Activated CD4-positive, alpha-beta T cell treated with anti-CD3 and anti-CD28 coated beads, Interleukin-2, amount 10 ng/mL, durations not matched to agents 7 days and 5 days (primary cell): ENCODE measurements around the gene TRAPPC12. TPM values are rescaled to one million over a fixed set of nuclear protein-coding genes. Genes with fewer than 3 reads are reported as not detected.

Experiments used
- CTCF ChIA-PET: fragments of 350-600 bp; sonication (Branson Sonifier 250); formaldehyde crosslinking; loops from one replicate; lab custom pipeline; 2021; ENCODE audit warnings: antibody characterized with exemption; lab: Charles Lee
- POLR2A ChIA-PET: fragments of 350-600 bp; sonication (Branson Sonifier 250); formaldehyde crosslinking; loops from one replicate; lab custom pipeline; 2021; ENCODE audit warnings: antibody characterized with exemption; lab: Charles Lee
- DNase-seq: peaks from one replicate; pipeline ENCODE4 v3.0.0-alpha.2; 2020
- H3K27ac Mint-ChIP-seq: one replicate; pipeline ENCODE4 v1.8.0; 2021; ENCODE audit warnings: mild to moderate bottlenecking, moderate library complexity, mixed read lengths
- H3K27me3 Mint-ChIP-seq: one replicate; pipeline ENCODE4 v1.8.0; 2021; ENCODE audit warnings: mixed read lengths
- H3K36me3 Mint-ChIP-seq: one replicate; pipeline ENCODE4 v1.8.0; 2021; ENCODE audit warnings: low read depth, mixed read lengths
- H3K4me1 Mint-ChIP-seq: one replicate; pipeline ENCODE4 v1.8.0; 2021; ENCODE audit warnings: mixed read lengths
- H3K4me3 Mint-ChIP-seq: one replicate; pipeline ENCODE4 v1.8.0; 2021; ENCODE audit warnings: mild to moderate bottlenecking, moderate library complexity, mixed read lengths
- H3K9me3 Mint-ChIP-seq: one replicate; pipeline ENCODE4 v1.8.0; 2021; ENCODE audit warnings: mixed read lengths
- total RNA-seq, 2 experiments: library from RNA; stranded (reverse); gene quantifications; one replicate each; pipeline ENCODE4 v1.2.3, GENCODE V29; 2021

Gene TRAPPC12
- total RNA-seq, 2 experiments from 2014 or later = 84.0 to 88.0 TPM

DNA sequence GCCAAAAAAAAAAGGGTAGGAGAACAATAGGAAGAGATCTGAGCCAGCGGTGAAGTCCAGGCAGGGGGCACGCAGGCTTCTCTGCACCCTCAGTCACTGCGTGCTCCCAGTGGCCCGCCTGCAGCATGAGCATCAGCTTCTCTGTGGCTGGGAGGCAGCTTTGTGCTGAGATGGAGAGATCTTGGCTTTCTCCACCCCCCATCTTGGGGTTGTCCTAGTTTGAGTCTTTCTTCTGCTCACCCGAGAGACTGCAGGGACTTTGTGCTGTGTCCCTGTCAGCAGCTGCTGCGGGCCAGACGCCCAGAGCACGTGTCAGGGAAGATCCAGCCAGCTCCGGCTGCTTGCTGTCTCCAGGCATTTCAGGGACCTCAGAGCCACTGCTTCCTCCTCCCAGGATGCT lies 20.3 kb downstream of the TRAPPC12 start:
- ChIA-PET POLR2A (no interaction called here), CTCF (interaction anchor here (1.0 kb wide), 1 partner anchor 23 kb away, joined by 3 read pairs; no protein-coding TSS in a partner anchor)
- Mint-ChIP-seq H3K4me1 (peaks cover 2% of the 10 kb centered on the region), H3K27ac (no peak overlapping the region), H3K36me3 (peaks cover 56% of the 10 kb centered on the region), H3K9me3 (peaks cover 18% of the 10 kb centered on the region), H3K27me3 (no peaks in the 10 kb centered on the region), H3K4me3 (no peak overlapping the region)
- no peak for DNase-seq

DNA sequence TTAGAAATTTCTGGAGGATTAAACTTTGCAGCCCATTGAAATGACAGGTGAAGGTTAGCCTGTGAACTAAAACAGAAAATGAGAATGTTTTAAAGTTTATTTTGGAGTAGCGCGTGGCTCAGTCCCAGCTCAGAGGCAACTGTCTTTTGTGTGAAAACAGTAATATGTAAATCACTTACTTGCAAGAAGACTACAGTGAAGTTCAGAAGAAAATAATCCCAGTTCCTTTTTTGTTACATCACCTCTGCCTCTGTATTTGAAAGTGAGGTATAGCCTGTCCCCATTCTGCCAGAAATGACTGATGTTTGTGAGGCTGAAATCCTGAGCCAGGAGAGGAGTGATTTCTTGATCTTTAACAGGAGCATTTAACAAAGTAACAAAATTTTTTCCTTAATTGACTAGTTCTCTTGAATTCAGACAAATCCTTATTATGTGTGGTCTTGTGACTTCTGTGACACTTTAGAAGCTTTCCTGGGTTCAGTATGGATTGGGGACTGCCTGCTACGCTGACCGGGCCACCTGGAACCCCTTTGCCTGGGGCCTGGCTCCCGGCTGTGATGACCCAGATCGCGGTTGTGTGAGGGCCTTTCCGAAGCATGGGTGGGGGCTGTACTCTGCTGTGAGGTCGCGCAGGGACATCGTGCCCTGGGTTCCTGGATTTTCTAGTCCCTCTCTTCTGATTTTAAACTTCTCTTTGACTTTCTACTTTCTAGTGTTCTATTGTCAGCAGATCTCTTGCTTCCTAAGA lies 24.3 kb downstream of the TRAPPC12 start:
- H3K27ac Mint-ChIP-seq = no peak overlapping the region
- no peak for DNase-seq
- H3K27me3 Mint-ChIP-seq = no peaks in the 10 kb centered on the region
- no peak overlapping the region for H3K4me3 Mint-ChIP-seq
- peaks cover 22% of the 10 kb centered on the region for H3K36me3 Mint-ChIP-seq
- ChIA-PET CTCF (interaction anchor here (1.0 kb wide), 2 partner anchors 13 to 21 kb away, joined by 4 to 6 read pairs; no protein-coding TSS in a partner anchor), POLR2A (no interaction called here)
- H3K9me3 Mint-ChIP-seq = no peaks in the 10 kb centered on the region
- H3K4me1 Mint-ChIP-seq = peaks cover 2% of the 10 kb centered on the region

DNA sequence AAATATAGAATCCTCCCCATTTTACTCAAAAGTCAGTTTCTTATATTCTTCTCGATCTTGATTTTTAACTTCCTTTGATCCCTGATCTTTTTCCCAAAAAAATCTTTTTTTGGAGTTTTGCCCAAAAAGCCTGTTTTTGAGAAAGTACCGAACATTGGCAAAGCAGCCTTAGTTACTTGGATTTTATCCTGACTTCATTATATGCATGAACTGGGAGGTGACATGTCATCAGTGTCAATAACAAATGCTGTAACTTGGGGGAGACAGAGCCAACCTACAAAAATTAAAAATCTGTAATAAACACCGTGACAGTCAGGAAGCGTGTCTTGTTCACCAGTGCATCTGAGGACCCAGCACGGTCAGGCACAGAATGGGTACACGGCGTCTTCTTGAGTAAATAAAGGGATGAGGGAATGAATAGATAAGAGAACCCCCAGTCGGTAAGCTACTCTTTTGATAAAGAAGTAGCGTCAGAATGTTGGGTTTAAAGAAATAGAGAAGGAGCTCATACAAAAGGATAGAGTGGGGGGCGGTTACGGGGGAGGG lies 24.9 kb downstream of the TRAPPC12 start:
- no peak overlapping the region for H3K4me3 Mint-ChIP-seq

DNA sequence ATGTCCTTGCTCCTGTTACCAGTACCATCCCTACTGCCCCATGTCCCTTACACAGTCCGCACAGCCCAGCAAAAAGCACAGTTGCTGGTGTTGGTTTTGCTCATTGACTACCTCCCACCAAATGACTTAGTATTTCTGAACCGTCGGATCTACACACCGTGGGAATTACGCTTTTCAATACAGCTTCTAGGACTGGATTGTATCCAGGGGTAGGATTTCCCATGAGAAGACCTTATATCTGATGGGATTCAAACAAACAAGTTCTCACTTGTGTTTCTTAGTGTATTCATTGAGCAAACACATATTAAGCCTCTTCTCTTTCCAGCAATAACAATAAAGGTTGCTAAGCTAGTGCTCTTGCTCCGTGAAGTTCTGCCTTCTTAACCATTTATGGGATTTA lies 25.8 kb downstream of the TRAPPC12 start:
- ChIA-PET CTCF (interaction anchor here (1.2 kb wide), 1 partner anchor 9 kb away, joined by 3 read pairs; no protein-coding TSS in a partner anchor), POLR2A (no interaction called here)
- no peaks in the 10 kb centered on the region for H3K4me1 Mint-ChIP-seq
- DNase-seq = no peak
- no peaks in the 10 kb centered on the region for H3K27me3 Mint-ChIP-seq
- no peak overlapping the region for H3K27ac Mint-ChIP-seq
- no peaks in the 10 kb centered on the region for H3K9me3 Mint-ChIP-seq
- H3K36me3 Mint-ChIP-seq = peaks cover 22% of the 10 kb centered on the region
- H3K4me3 Mint-ChIP-seq = no peak overlapping the region

More for the DNA sequence above, 24.9 kb downstream of the TRAPPC12 start:
- no peaks in the 10 kb centered on the region for H3K9me3 Mint-ChIP-seq
- ChIA-PET POLR2A (no interaction called here), CTCF (interaction anchor here (1.0 kb wide), 1 partner anchor 12 kb away, joined by 6 read pairs; no protein-coding TSS in a partner anchor)
- H3K36me3 Mint-ChIP-seq = peaks cover 22% of the 10 kb centered on the region
- no peak overlapping the region for H3K27ac Mint-ChIP-seq
- H3K4me1 Mint-ChIP-seq = no peaks in the 10 kb centered on the region
- DNase-seq = no peak
- H3K27me3 Mint-ChIP-seq = no peaks in the 10 kb centered on the region

DNA sequence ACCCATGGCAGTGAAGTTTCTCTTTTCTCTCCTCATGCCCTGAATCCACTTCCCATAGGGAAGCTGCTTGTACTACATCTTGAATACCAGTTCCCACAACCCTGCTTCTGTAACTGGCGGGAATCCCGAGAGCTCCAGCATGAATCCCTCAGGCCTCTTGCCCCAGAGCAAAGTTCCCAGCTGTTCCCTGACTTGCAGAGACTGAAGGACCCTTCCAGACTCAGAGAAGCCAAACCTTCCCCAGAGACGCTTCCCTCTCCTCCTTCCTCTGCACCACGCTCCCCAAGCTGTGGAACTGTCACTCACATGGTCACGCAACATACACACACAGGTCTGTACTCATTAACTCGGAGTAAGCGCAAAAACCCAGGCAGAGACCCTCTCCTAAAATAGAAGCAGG lies 26.4 kb downstream of the TRAPPC12 start:
- Mint-ChIP-seq H3K4me3 (no peak overlapping the region), H3K9me3 (no peaks in the 10 kb centered on the region), H3K27ac (no peak overlapping the region), H3K4me1 (no peaks in the 10 kb centered on the region), H3K27me3 (no peaks in the 10 kb centered on the region), H3K36me3 (peaks cover 22% of the 10 kb centered on the region)
- POLR2A ChIA-PET = no interaction called here
- CTCF ChIA-PET = interaction anchor here (0.9 to 1.2 kb wide), 2 partner anchors 9 to 29 kb away, joined by 3 read pairs; no protein-coding TSS in a partner anchor
- no peak for DNase-seq

DNA sequence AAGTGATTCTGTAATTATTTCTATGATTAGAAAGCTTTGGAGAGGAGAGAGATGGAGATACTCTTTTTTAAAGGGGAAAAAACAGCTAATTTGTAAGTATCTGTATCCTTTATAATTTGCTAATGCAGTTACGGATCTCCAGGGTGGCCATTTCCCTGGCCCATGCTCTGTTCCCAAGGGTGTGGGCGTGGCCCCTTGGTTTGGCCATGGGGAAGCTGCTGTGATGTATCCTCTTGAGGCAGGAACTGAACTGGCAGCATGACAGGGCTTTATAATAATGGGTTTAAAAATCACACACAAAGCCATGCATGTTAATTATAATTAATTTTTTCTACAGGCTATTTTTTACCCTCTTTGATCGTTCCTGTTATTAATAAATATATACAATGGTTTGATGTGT lies 27.0 kb downstream of the TRAPPC12 start:
- ChIA-PET CTCF (interaction anchor here (0.9 to 1.2 kb wide), 2 partner anchors 10 to 30 kb away, joined by 3 read pairs; no protein-coding TSS in a partner anchor), POLR2A (no interaction called here)
- no peak overlapping the region for H3K4me3 Mint-ChIP-seq
- no peaks in the 10 kb centered on the region for H3K4me1 Mint-ChIP-seq
- H3K9me3 Mint-ChIP-seq = no peaks in the 10 kb centered on the region
- no peak for DNase-seq
- H3K27ac Mint-ChIP-seq = no peak overlapping the region
- H3K36me3 Mint-ChIP-seq = peaks cover 22% of the 10 kb centered on the region
- H3K27me3 Mint-ChIP-seq = no peaks in the 10 kb centered on the region

DNA sequence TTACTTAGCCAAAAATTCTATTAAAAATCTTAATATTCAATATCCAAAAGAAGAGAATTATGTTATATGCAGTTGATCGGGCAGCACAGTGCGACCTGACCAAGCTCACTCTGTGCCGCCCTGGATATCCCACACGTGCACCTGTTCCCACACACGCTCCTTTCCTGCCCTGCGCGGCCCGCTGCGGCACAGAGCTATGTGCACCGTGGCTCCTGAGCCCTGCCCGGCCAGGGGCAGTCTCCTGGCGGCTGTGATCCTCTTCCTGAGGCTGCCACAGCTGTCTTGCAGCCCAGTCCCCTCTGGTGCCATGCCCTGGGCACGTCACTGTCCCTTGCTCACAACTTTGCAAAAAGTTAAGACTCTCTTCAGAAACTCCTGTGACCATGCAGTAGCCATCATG lies 29.3 kb downstream of the TRAPPC12 start:
- ChIA-PET CTCF (no interaction called here), POLR2A (no interaction called here)
- Mint-ChIP-seq H3K36me3 (peaks cover 9% of the 10 kb centered on the region), H3K4me3 (no peak overlapping the region), H3K27ac (no peak overlapping the region), H3K27me3 (no peaks in the 10 kb centered on the region), H3K4me1 (no peaks in the 10 kb centered on the region), H3K9me3 (no peaks in the 10 kb centered on the region)
- no peak for DNase-seq

DNA sequence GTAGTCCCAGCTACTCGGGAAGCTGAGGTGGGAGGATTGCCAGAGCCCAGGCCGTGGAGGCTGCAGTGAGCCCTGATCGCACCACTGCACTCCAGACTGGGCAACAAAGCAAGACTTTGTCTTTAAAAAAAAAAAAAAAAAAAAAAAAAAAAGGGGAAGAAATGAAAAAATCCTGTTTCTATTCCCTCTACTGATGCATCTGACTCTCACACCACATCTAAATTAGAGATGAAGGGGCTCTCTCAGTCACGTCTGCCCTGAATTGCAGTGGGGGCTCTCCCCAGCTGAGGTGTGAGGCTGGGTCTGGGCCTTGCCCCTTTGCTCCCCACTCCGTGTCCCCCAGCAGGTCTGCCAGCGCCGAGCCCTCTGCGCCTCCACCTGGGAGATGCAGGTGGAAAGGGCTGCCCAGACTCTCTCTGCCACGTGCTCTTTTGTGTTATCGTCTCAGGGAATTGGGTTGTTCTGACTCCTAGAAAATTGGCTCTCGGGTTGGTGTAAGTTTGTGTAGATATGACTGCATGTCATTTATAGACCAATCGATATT lies 30.2 kb downstream of the TRAPPC12 start:
- no peak for DNase-seq
- no peaks in the 10 kb centered on the region for H3K9me3 Mint-ChIP-seq
- no peaks in the 10 kb centered on the region for H3K4me1 Mint-ChIP-seq
- H3K27ac Mint-ChIP-seq = no peak overlapping the region
- H3K36me3 Mint-ChIP-seq = peaks cover 10% of the 10 kb centered on the region
- ChIA-PET POLR2A (no interaction called here), CTCF (no interaction called here)
- H3K27me3 Mint-ChIP-seq = no peaks in the 10 kb centered on the region
- no peak overlapping the region for H3K4me3 Mint-ChIP-seq

DNA sequence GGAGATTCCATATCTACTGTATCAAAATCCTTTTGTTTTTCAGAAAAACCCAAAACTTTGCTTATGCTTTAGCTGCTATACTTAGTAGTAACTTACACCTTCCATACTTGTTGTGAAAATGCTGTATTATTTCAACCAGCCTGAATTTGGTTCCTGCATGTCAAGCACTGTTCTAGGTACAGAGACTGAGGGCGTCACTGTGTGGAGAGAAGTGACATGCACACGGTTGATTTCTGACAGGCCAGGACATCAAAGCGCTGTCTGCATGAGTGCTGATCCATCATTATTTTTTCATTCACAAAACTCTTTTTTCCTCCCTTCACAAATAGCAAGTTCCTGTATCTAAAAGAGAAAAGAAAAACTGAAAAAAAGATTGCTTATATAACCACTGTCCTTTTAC lies 31.6 kb downstream of the TRAPPC12 start:
- no peak overlapping the region for H3K4me3 Mint-ChIP-seq
- H3K9me3 Mint-ChIP-seq = no peaks in the 10 kb centered on the region
- no peaks in the 10 kb centered on the region for H3K27me3 Mint-ChIP-seq
- ChIA-PET POLR2A (no interaction called here), CTCF (no interaction called here)
- peaks cover 10% of the 10 kb centered on the region for H3K36me3 Mint-ChIP-seq
- DNase-seq = no peak
- no peaks in the 10 kb centered on the region for H3K4me1 Mint-ChIP-seq
- H3K27ac Mint-ChIP-seq = no peak overlapping the region

DNA sequence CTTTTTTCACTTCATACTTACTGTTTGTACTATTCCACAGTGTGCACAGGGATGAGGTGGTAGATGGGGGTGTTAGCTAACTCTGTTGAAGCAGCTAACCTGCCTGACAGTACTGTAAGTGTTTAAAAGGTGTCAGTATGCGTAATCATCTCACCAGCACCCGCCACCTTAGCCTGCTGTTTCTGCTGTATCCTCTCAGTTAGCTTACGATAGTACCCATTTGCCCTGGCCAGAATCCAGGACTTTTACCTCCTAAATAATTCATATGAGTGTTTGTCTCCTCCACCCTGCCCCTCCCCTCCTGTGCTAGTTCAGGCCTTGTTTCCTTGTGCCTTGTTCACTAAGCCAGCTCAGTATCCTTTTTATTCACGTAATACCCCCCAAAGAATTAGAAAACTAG lies 34.2 kb downstream of the TRAPPC12 start:
- H3K36me3 Mint-ChIP-seq = peaks cover 8% of the 10 kb centered on the region
- CTCF ChIA-PET = interaction anchor here (0.9 kb wide), 1 partner anchor 16 kb away, joined by 4 read pairs; no protein-coding TSS in a partner anchor
- no peaks in the 10 kb centered on the region for H3K9me3 Mint-ChIP-seq
- no peaks in the 10 kb centered on the region for H3K27me3 Mint-ChIP-seq
- POLR2A ChIA-PET = interaction anchor here (0.7 kb wide), 1 partner anchor 65 kb away, joined by 3 read pairs; no protein-coding TSS in a partner anchor
- DNase-seq = no peak
- H3K4me1 Mint-ChIP-seq = no peaks in the 10 kb centered on the region
- H3K27ac Mint-ChIP-seq = no peak overlapping the region
- no peak overlapping the region for H3K4me3 Mint-ChIP-seq

DNA sequence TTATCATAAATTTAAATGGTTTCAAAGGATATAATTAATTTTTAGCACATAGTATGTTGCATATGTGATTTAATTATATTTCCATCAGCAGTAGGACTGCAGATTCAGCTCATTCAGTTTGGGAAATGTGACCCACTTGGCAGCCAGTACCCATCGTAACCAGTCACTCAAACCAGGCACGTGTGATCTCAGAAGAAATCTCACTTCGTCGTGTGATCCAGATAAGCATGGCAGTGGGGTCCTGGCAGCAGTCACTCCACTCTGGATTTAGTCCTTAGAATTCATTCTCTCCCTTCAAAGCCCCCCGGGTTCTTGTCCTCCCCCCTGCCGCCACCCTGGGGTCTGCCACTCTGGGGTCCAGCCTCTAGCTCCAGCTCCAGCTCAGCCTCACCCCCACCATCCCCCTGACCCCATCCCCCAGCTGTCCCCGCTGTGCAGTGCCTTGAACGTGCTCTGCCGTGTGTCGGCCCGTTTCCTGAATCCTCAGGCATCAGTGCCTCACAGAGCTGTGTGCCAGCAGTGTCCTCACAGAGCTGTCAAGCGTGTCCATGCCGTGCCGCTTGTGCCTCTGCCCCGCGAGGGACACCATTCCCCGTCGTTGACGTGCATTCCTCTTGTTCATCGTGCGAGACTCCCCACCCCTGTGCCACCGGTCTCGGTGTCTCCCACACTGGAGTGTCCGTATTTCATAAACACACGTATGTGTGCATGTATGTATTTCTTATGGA lies 34.8 kb downstream of the TRAPPC12 start:
- DNase-seq = no peak
- Mint-ChIP-seq H3K4me3 (no peak overlapping the region), H3K27me3 (no peaks in the 10 kb centered on the region), H3K27ac (no peak overlapping the region), H3K9me3 (no peaks in the 10 kb centered on the region), H3K36me3 (peaks cover 8% of the 10 kb centered on the region), H3K4me1 (no peaks in the 10 kb centered on the region)
- ChIA-PET CTCF (interaction anchor here (0.9 kb wide), 1 partner anchor 17 kb away, joined by 4 read pairs; no protein-coding TSS in a partner anchor), POLR2A (no interaction called here)

DNA sequence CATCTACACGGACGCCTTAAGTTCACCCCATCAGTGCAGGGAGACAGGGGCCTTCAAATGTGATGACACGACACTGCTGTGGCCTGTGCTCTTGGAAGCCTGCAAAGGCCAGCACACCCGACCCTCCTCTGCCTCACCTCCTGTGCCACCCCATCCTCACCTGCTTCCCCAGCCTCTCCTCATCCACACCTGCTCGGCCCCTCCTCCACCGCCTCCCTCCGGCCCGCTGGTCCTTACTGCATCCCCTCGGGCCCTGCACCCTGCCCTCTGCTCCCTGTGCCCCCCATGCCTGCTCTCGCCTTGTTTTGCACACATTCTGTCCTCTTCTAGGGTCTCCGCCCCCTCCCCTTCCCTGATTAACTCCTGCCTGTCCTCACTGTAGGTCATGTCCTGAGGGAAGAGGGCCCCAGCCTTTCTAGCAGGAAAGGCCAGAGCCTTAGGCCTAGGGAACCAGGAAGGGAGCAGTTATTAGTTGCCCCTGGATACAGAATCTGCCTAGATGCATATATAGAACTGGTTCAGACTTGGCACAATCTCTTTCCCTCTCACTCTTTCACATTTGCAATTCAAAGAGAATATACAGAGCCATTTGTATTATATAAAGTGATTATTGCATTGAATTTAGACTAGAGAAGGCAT lies 39.4 kb downstream of the TRAPPC12 start:
- H3K4me3 Mint-ChIP-seq = no peak overlapping the region
- no peak for DNase-seq
- CTCF ChIA-PET = no interaction called here
- POLR2A ChIA-PET = no interaction called here
- no peaks in the 10 kb centered on the region for H3K27me3 Mint-ChIP-seq
- no peaks in the 10 kb centered on the region for H3K9me3 Mint-ChIP-seq
- H3K27ac Mint-ChIP-seq = no peak overlapping the region
- H3K36me3 Mint-ChIP-seq = peaks cover 17% of the 10 kb centered on the region
- peaks cover 2% of the 10 kb centered on the region for H3K4me1 Mint-ChIP-seq
